Gastroesophageal sphincter (tissue), 4 donors: ENCODE measurements around the gene C14orf93. TPM values are rescaled to one million over a fixed set of nuclear protein-coding genes. Genes with fewer than 3 reads are reported as not detected.
A peak's percentile ranks its signal among the peaks of the same experiment; 100 is the strongest.

Source experiments
- ATAC-seq: fragments of 150-250 bp; one replicate; pipeline ENCODE4 v1.9.1; 2016; ENCODE audit warnings: mild to moderate bottlenecking, moderate library complexity
- H3K27ac ChIP-seq, 4 donors: fragments of 200-600 bp; sonication (generic) in 3 of 4; 1 replicate in 3 of 4; 2 replicates in 1 of 4; pipeline ENCODE4 v1.5.1; 2016 to 2019
- H3K27me3 ChIP-seq: fragments of 200-600 bp; sonication (generic); one replicate; pipeline ENCODE4 v1.5.1; 2019
- H3K36me3 ChIP-seq, 2 donors: fragments of 200-600 bp; sonication (generic); one replicate each; pipeline ENCODE4 v1.5.1; 2019; ENCODE audit warnings: control low read depth in 1 of 2
- H3K4me1 ChIP-seq, 3 donors: fragments of 200-600 bp; sonication (generic); 1 replicate in 2 of 3; 2 replicates in 1 of 3; pipeline ENCODE4 v1.5.1; 2016 to 2019; ENCODE audit warnings: control low read depth in 2 of 3
- H3K4me3 ChIP-seq, 2 donors: fragments of 200-600 bp; sonication (generic); one replicate each; pipeline ENCODE4 v1.5.1; 2019; ENCODE audit warnings: mild to moderate bottlenecking in 1 of 2, moderate library complexity in 1 of 2
- H3K9me3 ChIP-seq, 3 donors: fragments of 200-600 bp; sonication (generic); one replicate each; pipeline ENCODE4 v1.5.1; 2017 to 2019; ENCODE audit warnings: control low read depth in 2 of 3
- CTCF ChIP-seq, 4 experiments: fragments of 200-600 bp in 2 of 4; fragments of 450-650 bp in 2 of 4; sonication (generic) in 1 of 4; IDR thresholded peaks; one replicate each; pipeline ENCODE4 v1.5.1; 2017 to 2019; ENCODE audit warnings: antibody characterized with exemption in 4 of 4, mild to moderate bottlenecking in 2 of 4, moderate library complexity in 2 of 4
- EP300 ChIP-seq: sonication (generic); formaldehyde crosslinking; IDR thresholded peaks from one replicate; pipeline ENCODE4 v1.6.1; 2017; ENCODE audit warnings: antibody characterized with exemption, mild to moderate bottlenecking
- POLR2A ChIP-seq, 2 donors: fragments of 450-650 bp; IDR thresholded peaks; one replicate each; pipeline ENCODE4 v1.6.1; 2017; ENCODE audit warnings: antibody characterized with exemption in 2 of 2, mild to moderate bottlenecking in 2 of 2, moderate library complexity in 1 of 2
- POLR2AphosphoS5 ChIP-seq: sonication (generic); formaldehyde crosslinking; IDR thresholded peaks from one replicate; pipeline ENCODE4 v1.6.1; 2017; ENCODE audit warnings: antibody characterized with exemption
- WGBS, 2 donors: methylation state at CpG; one replicate each; pipeline ENCODE4 v1.1.5; 2018; ENCODE audit warnings: low coverage in 1 of 2; 5-methylcytosine and 5-hydroxymethylcytosine counted together
- total RNA-seq, 4 donors: library from RNA; depleted of rRNA; stranded (reverse); fragments of >200 nt; gene quantifications; one replicate each; pipeline ENCODE4 v1.1.0, GENCODE V29; 2016

C14orf93 gene
- total RNA-seq: 10 to 100 TPM in 3 of 4 donors, 1 to 10 TPM in 1; 8.4 to 16.0 (median 13.2) TPM

GRCh38 chr14:23009939-23010726 lies at the start of gene C14orf93:
Gene C14orf93 (minus strand): TSS chr14:23010143. CDS start chr14:22999023, 11,120 bp downstream.
- peak within 1 kb of the TSS; percentile 56 to 58 for H3K4me3 ChIP-seq
- 3 to 4% methylated on average over 26 to 32 of the region's 40 CpGs for WGBS, 2 donors
- H3K36me3 ChIP-seq: no peaks in the 10 kb centered on the region
- H3K27ac ChIP-seq: peak within 1 kb of the TSS; percentile 72 to 90 (median 84)
- no peak for TF ChIP-seq CTCF (IDR thresholded peaks at IDR 0.05)
- no peak for TF ChIP-seq POLR2AphosphoS5
- no peak for TF ChIP-seq EP300
- TF ChIP-seq POLR2A (IDR thresholded peaks at IDR 0.05): no peak
- peak; percentile 48 for ATAC-seq
- H3K4me1 ChIP-seq: peaks cover 0 to 26% (median 6%) of the 10 kb centered on the region in 3 donors
- H3K9me3 ChIP-seq: no peaks in the 10 kb centered on the region
- no peaks in the 10 kb centered on the region for H3K27me3 ChIP-seq

GRCh38 chr14:23058654-23059504 lies 48.9 kb upstream of the C14orf93 start:
- peaks cover 0 to 41% (median 14%) of the 10 kb centered on the region in 3 donors for H3K4me1 ChIP-seq
- TF ChIP-seq POLR2A (IDR thresholded peaks at IDR 0.05): no peak
- no peak for TF ChIP-seq CTCF (IDR thresholded peaks at IDR 0.05)
- no peak for TF ChIP-seq POLR2AphosphoS5
- TF ChIP-seq EP300: no peak
- no peaks in the 10 kb centered on the region for H3K9me3 ChIP-seq
- no peak overlapping the region for H3K4me3 ChIP-seq
- ATAC-seq: no peak
- no peaks in the 10 kb centered on the region for H3K27me3 ChIP-seq
- WGBS, 2 donors: 84% methylated on average over 11 to 30 of the region's 32 CpGs
- H3K27ac ChIP-seq: peak overlapping the region in 1 of 4 donors; percentile 81
- H3K36me3 ChIP-seq: peaks cover 0 to 53% of the 10 kb centered on the region in 2 donors

- ATAC-seq: peak; percentile 82
Measured at GRCh38 chr14:23057757-23058653, 48.1 kb upstream of the C14orf93 start.

More at GRCh38 chr14:23057757-23058653, 48.1 kb upstream of the C14orf93 start:
- Histone ChIP-seq H3K4me1 (peaks cover 0 to 41% (median 14%) of the 10 kb centered on the region in 3 donors), H3K27me3 (no peaks in the 10 kb centered on the region), H3K9me3 (no peaks in the 10 kb centered on the region), H3K36me3 (peaks cover 0 to 44% of the 10 kb centered on the region in 2 donors), H3K27ac (peak overlapping the region; percentile 29 to 84 (median 80)), H3K4me3 (peak overlapping the region; percentile 58 to 76)
- TF ChIP-seq POLR2A (IDR thresholded peaks at IDR 0.05) (no peak), POLR2AphosphoS5 (peak; percentile 57), EP300 (no peak), CTCF (IDR thresholded peaks at IDR 0.05) (peak in 3 of 4 experiments; percentile 90 to 98 (median 96))
- WGBS, 2 donors: 9 to 20% methylated on average over 1 to 4 of the region's 51 CpGs
